B cell (primary cell): ENCODE results near the gene URAD. TPM values are rescaled to one million over a fixed set of nuclear protein-coding genes. Genes with fewer than 3 reads are reported as not detected.
"Not testable (repeated sequence)": the region's sequence is repeated elsewhere in the genome, so short reads cannot be mapped to it uniquely, and the experiment has no call there.

Source experiments
- ATAC-seq: fragments of 200-7000 bp; cut with Tn5 transposase; one replicate; pipeline ENCODE4 v1.10.0; 2021; ENCODE audit warnings: low read depth, mild to moderate bottlenecking, moderate number of reproducible peaks, moderate library complexity
- CTCF ChIA-PET: fragments of 350-600 bp; sonication (Branson Sonifier 250); formaldehyde crosslinking; loops from one replicate; lab custom pipeline; 2021; ENCODE audit warnings: antibody characterized with exemption, inconsistent platforms; lab: Charles Lee
- POLR2A ChIA-PET: fragments of 350-600 bp; sonication (Branson Sonifier 250); formaldehyde crosslinking; loops from one replicate; lab custom pipeline; 2021; ENCODE audit warnings: antibody characterized with exemption; lab: Charles Lee
- DNase-seq: peaks from one replicate; pipeline ENCODE4 v3.0.0; 2013
- H2AFZ ChIP-seq: 2 replicates; pipeline ENCODE4 v1.6.1; 2012; ENCODE audit warnings: mild to moderate bottlenecking, low read depth, low read length; ENCODE audit not compliant: insufficient read depth, poor library complexity, severe bottlenecking
- H3K27ac ChIP-seq, 2 donors: 1 replicate in 1 of 2; 2 replicates in 1 of 2; pipeline ENCODE4 v1.5.1; 2012 to 2013; ENCODE audit warnings: low read length in 2 of 2, mild to moderate bottlenecking in 2 of 2, moderate library complexity in 1 of 2
- H3K27me3 ChIP-seq, 4 experiments: fragments of 200-600 bp in 1 of 4; sonication (generic) in 1 of 4; replicated peaks in 1 of 4; 1 replicate in 2 of 4; 2 replicates in 2 of 4; pipeline versions ENCODE4 v1.6.1 to v1.7.0; 2013 to 2016; ENCODE audit warnings: low read length in 3 of 4, mild to moderate bottlenecking in 2 of 4, mixed read lengths in 1 of 4, moderate library complexity in 1 of 4; ENCODE audit not compliant: insufficient read depth in 4 of 4, control insufficient read depth in 3 of 4; ENCODE audit errors: control extremely low read depth in 1 of 4
- H3K36me3 ChIP-seq, 2 experiments: replicated peaks in 1 of 2; 1 replicate in 1 of 2; 2 replicates in 1 of 2; pipeline versions ENCODE4 v1.6.1 to v1.7.1; 2013; ENCODE audit warnings: low read length in 1 of 2; ENCODE audit not compliant: insufficient read depth in 2 of 2, control insufficient read depth in 1 of 2; ENCODE audit errors: control extremely low read depth in 1 of 2, extremely low read depth in 1 of 2
- H3K4me1 ChIP-seq, 2 donors: fragments of 200-600 bp in 1 of 2; sonication (generic) in 1 of 2; 1 replicate in 1 of 2; 2 replicates in 1 of 2; pipeline versions ENCODE4 v1.5.1 to v1.6.1; 2013 to 2017; ENCODE audit warnings: low read length in 2 of 2; ENCODE audit not compliant: control insufficient read depth in 2 of 2, insufficient read depth in 2 of 2
- H3K4me2 ChIP-seq: replicated peaks from 2 replicates; pipeline ENCODE3; 2012; ENCODE audit warnings: mild to moderate bottlenecking, low read depth, low read length; ENCODE audit not compliant: poor library complexity, severe bottlenecking
- H3K4me3 ChIP-seq, 5 experiments: fragments of 200-600 bp in 1 of 5; sonication (generic) in 1 of 5; 1 replicate in 3 of 5; 2 replicates in 2 of 5; pipeline versions ENCODE4 v1.5.1 to v1.7.0; 2011 to 2016; ENCODE audit warnings: low read length in 4 of 5, mild to moderate bottlenecking in 4 of 5, low read depth in 2 of 5, control low read depth in 1 of 5, moderate library complexity in 1 of 5; ENCODE audit not compliant: insufficient read depth in 1 of 5; ENCODE audit errors: control extremely low read depth in 1 of 5, extremely low read depth in 1 of 5
- H3K79me2 ChIP-seq: fragments of 200-600 bp; sonication (generic); one replicate; pipeline ENCODE4 v1.6.0; 2016; ENCODE audit warnings: low read length; ENCODE audit not compliant: control insufficient read depth, insufficient read depth
- H3K9ac ChIP-seq: fragments of 200-600 bp; sonication (generic); 2 replicates; pipeline ENCODE4 v1.6.1; 2017; ENCODE audit warnings: mild to moderate bottlenecking, low read length, moderate library complexity
- H3K9me3 ChIP-seq, 3 donors: one replicate each; pipeline versions ENCODE4 v1.6.1 to v1.7.1; 2013; ENCODE audit warnings: low read length in 2 of 3; ENCODE audit not compliant: control insufficient read depth in 2 of 3, insufficient read depth in 1 of 3; ENCODE audit errors: control extremely low read depth in 1 of 3
- H4K20me1 ChIP-seq: 2 replicates; pipeline ENCODE4 v1.6.0; 2012; ENCODE audit warnings: mild to moderate bottlenecking, low read length; ENCODE audit not compliant: insufficient read depth, control insufficient read depth, poor library complexity, severe bottlenecking
- H3K27ac Mint-ChIP-seq: one replicate; pipeline ENCODE4 v1.8.0; 2021; ENCODE audit warnings: mixed read lengths
- H3K27me3 Mint-ChIP-seq: one replicate; pipeline ENCODE4 v1.8.0; 2021; ENCODE audit warnings: mixed read lengths
- H3K4me1 Mint-ChIP-seq: one replicate; pipeline ENCODE4 v1.8.0; 2021; ENCODE audit warnings: mixed read lengths
- H3K4me3 Mint-ChIP-seq: one replicate; pipeline ENCODE4 v1.8.0; 2021; ENCODE audit warnings: mixed read lengths
- H3K9me3 Mint-ChIP-seq: one replicate; pipeline ENCODE4 v1.8.0; 2022; ENCODE audit warnings: mixed read lengths; ENCODE audit not compliant: insufficient read depth
- CTCF ChIP-seq: fragments of 200-600 bp; IDR thresholded peaks from one replicate; pipeline ENCODE4 v1.8.0; 2022; ENCODE audit warnings: antibody characterized with exemption, mild to moderate bottlenecking
- EZH2 ChIP-seq: IDR thresholded peaks from 2 replicates; pipeline ENCODE4 v1.6.1; 2012; ENCODE audit warnings: borderline replicate concordance, low read depth, mild to moderate bottlenecking, moderate library complexity, low read length; ENCODE audit not compliant: insufficient read depth, poor library complexity, severe bottlenecking
- WGBS: methylation state at CpG from one replicate; pipeline ENCODE4 v1.1.5; 2013; ENCODE audit warnings: missing lambda C conversion rate; ENCODE audit not compliant: insufficient coverage; 5-methylcytosine and 5-hydroxymethylcytosine counted together
- intact Hi-C: fragments of 100-400 bp; cut with micrococcal nuclease; formaldehyde crosslinking; loops from one replicate; pipeline ENCODE4 v1.10.0; 2022
- polyA plus RNA-seq: library from polyadenylated mRNA; depleted of rRNA; stranded (reverse); fragments of >200 nt; gene quantifications from 2 replicates; pipeline ENCODE4 v1.2.3, GENCODE V29; 2012
- total RNA-seq, 2 donors: library from RNA; stranded (reverse); fragments of 120-200 nt in 1 of 2; gene quantifications; 1 replicate in 1 of 2; 2 replicates in 1 of 2; pipeline versions ENCODE4 v1.2.3 to v1.2.4, GENCODE V29; 2013 to 2022

The URAD gene
- total and polyA plus RNA-seq, 2 donors (not counting 1 experiment from before 2014, with no cell fraction given): not detected

GRCh38 chr13:28032438-28032837, 43.9 kb upstream of the URAD start:
- H3K27me3 ChIP-seq, intact Hi-C loops, H3K27me3 Mint-ChIP-seq, H4K20me1 ChIP-seq, H3K79me2 ChIP-seq, H3K4me3 ChIP-seq, H3K4me3 Mint-ChIP-seq, H2AFZ ChIP-seq, H3K27ac ChIP-seq, H3K9ac ChIP-seq, H3K4me2 ChIP-seq, H3K36me3 ChIP-seq, H3K9me3 Mint-ChIP-seq, DNase-seq, H3K27ac Mint-ChIP-seq, ATAC-seq: not testable (repeated sequence)
- POLR2A ChIA-PET: interaction anchor here (0.5 to 0.9 kb wide), 2 partner anchors 13 to 585 kb away, joined by 3 read pairs; no protein-coding TSS in a partner anchor
- Histone ChIP-seq H3K9me3 (peaks cover 0 to 11% (median 0%) of the 10 kb centered on the region in 3 donors), H3K4me1 (peaks cover 20 to 31% of the 10 kb centered on the region in 2 donors)
- CTCF ChIA-PET: interaction anchor here (1.0 kb wide), 1 partner anchor 29 kb away, joined by 3 read pairs; no protein-coding TSS in a partner anchor
- WGBS: no CpG with 5 or more reads among the region's 1 CpG
- H3K4me1 Mint-ChIP-seq: peaks cover 49% of the 10 kb centered on the region

GRCh38 chr13:28031896-28032288, 43.4 kb upstream of the URAD start:
- H3K27ac Mint-ChIP-seq: peak overlapping the region; percentile 81
- intact Hi-C loops: no loop called here
- TF ChIP-seq CTCF (no peak), EZH2 (no peak)
- no peak overlapping the region for H3K9ac ChIP-seq
- peak overlapping the region; percentile 60 for H2AFZ ChIP-seq
- peak overlapping the region; percentile 11 to 40 for H3K27ac ChIP-seq
- peak overlapping the region; percentile 20 for H3K4me3 Mint-ChIP-seq
- peaks cover 50% of the 10 kb centered on the region for H3K4me1 Mint-ChIP-seq
- H3K4me2 ChIP-seq: peak overlapping the region; percentile 43
- H3K36me3 ChIP-seq: no peaks in the 10 kb centered on the region
- no peaks in the 10 kb centered on the region for H3K79me2 ChIP-seq
- peaks cover 19 to 31% of the 10 kb centered on the region in 2 donors for H3K4me1 ChIP-seq
- DNase-seq (no peak), ATAC-seq (no peak)
- no peaks in the 10 kb centered on the region for H3K27me3 Mint-ChIP-seq
- peaks cover 3% of the 10 kb centered on the region for H3K9me3 Mint-ChIP-seq
- H3K4me3 ChIP-seq: no peak overlapping the region
- H3K9me3 ChIP-seq: peaks cover 0 to 11% (median 0%) of the 10 kb centered on the region in 3 donors
- WGBS: 43% methylated on average over 1 of the region's 5 CpGs
- POLR2A ChIA-PET: interaction anchor here (0.6 kb wide), 1 partner anchor 137 kb away, joined by 7 read pairs; no protein-coding TSS in a partner anchor
- no peaks in the 10 kb centered on the region for H3K27me3 ChIP-seq
- CTCF ChIA-PET: interaction anchor here (0.6 to 1.0 kb wide), 2 partner anchors 41 to 201 kb away, joined by 3 read pairs; no protein-coding TSS in a partner anchor
- no peaks in the 10 kb centered on the region for H4K20me1 ChIP-seq
